Trophoblast cell (in vitro differentiated cells and primary cell): ENCODE measurements around the gene EOGT.

Experiments used
- DNase-seq, 2 donors: peaks; one replicate each; pipeline ENCODE4 v3.0.0-alpha.2; 2016
- H2AFZ ChIP-seq: 2 replicates; pipeline ENCODE4 v1.6.1; 2013; ENCODE audit warnings: low read length, moderate library complexity, mild to moderate bottlenecking; ENCODE audit not compliant: insufficient read depth, poor library complexity
- H2AK5ac ChIP-seq: 2 replicates; pipeline ENCODE4 v1.6.1; 2013; ENCODE audit warnings: mild to moderate bottlenecking, low read length
- H2BK120ac ChIP-seq: 2 replicates; pipeline ENCODE4 v1.6.1; 2013; ENCODE audit warnings: low read length, mild to moderate bottlenecking, moderate library complexity; ENCODE audit not compliant: insufficient read depth, poor library complexity
- H2BK12ac ChIP-seq: 2 replicates; pipeline ENCODE4 v1.6.1; 2013; ENCODE audit warnings: mild to moderate bottlenecking, low read length, moderate library complexity
- H2BK5ac ChIP-seq: 2 replicates; pipeline ENCODE4 v1.6.1; 2013; ENCODE audit warnings: low read length, low read depth, moderate library complexity, mild to moderate bottlenecking; ENCODE audit not compliant: poor library complexity
- H3K14ac ChIP-seq: 2 replicates; pipeline ENCODE4 v1.6.1; 2013; ENCODE audit warnings: mild to moderate bottlenecking, low read length
- H3K18ac ChIP-seq: 2 replicates; pipeline ENCODE4 v1.6.1; 2013; ENCODE audit warnings: mild to moderate bottlenecking, low read length
- H3K23ac ChIP-seq: 2 replicates; pipeline ENCODE4 v1.6.1; 2013; ENCODE audit warnings: low read length
- H3K27ac ChIP-seq: 2 replicates; pipeline ENCODE4 v1.5.1; 2013; ENCODE audit warnings: low read depth, mild to moderate bottlenecking, inconsistent platforms, low read length, moderate library complexity
- H3K27me3 ChIP-seq: 2 replicates; pipeline ENCODE4 v1.6.1; 2013; ENCODE audit warnings: inconsistent platforms, mild to moderate bottlenecking, low read length, moderate library complexity; ENCODE audit not compliant: insufficient read depth
- H3K36me3 ChIP-seq, 2 experiments: 1 replicate in 1 of 2; 2 replicates in 1 of 2; pipeline ENCODE4 v1.6.1; 2013; ENCODE audit warnings: low read length in 2 of 2, mild to moderate bottlenecking in 2 of 2, moderate library complexity in 1 of 2; ENCODE audit not compliant: insufficient read depth in 2 of 2, control insufficient read depth in 1 of 2
- H3K4ac ChIP-seq: 2 replicates; pipeline ENCODE4 v1.6.1; 2013; ENCODE audit warnings: low read depth, mild to moderate bottlenecking, low read length, moderate library complexity
- H3K4me1 ChIP-seq, 2 experiments: 1 replicate in 1 of 2; 2 replicates in 1 of 2; pipeline ENCODE4 v1.6.1; 2013; ENCODE audit warnings: low read length in 2 of 2, mild to moderate bottlenecking in 2 of 2, moderate library complexity in 1 of 2; ENCODE audit not compliant: insufficient read depth in 2 of 2, control insufficient read depth in 1 of 2
- H3K4me2 ChIP-seq: 2 replicates; pipeline ENCODE4 v1.6.1; 2013; ENCODE audit warnings: inconsistent platforms, mild to moderate bottlenecking, low read length, moderate library complexity
- H3K4me3 ChIP-seq: 2 replicates; pipeline ENCODE4 v1.5.1; 2013; ENCODE audit warnings: mild to moderate bottlenecking, low read depth, low read length, inconsistent platforms
- H3K79me1 ChIP-seq: one replicate; pipeline ENCODE4 v1.6.1; 2013; ENCODE audit warnings: low read length
- H3K79me2 ChIP-seq: 2 replicates; pipeline ENCODE4 v1.6.1; 2013; ENCODE audit warnings: low read length, mild to moderate bottlenecking; ENCODE audit not compliant: control insufficient read depth, insufficient read depth, poor library complexity
- H3K9ac ChIP-seq: 2 replicates; pipeline ENCODE4 v1.6.1; 2013; ENCODE audit warnings: mild to moderate bottlenecking, low read length
- H3K9me3 ChIP-seq: 2 replicates; pipeline ENCODE4 v1.6.1; 2013; ENCODE audit warnings: low read depth, mild to moderate bottlenecking, control low read depth, inconsistent platforms, low read length; ENCODE audit not compliant: insufficient read depth
- H4K12ac ChIP-seq: 2 replicates; pipeline ENCODE4 v1.6.1; 2013; ENCODE audit warnings: low read depth, mild to moderate bottlenecking, low read length, moderate library complexity
- H4K8ac ChIP-seq: 2 replicates; pipeline ENCODE4 v1.6.1; 2013; ENCODE audit warnings: low read depth, mild to moderate bottlenecking, low read length, moderate library complexity
- H4K91ac ChIP-seq: one replicate; pipeline ENCODE4 v1.6.1; 2013; ENCODE audit warnings: low read depth, mild to moderate bottlenecking, low read length, moderate library complexity
- WGBS: extraction: QIAGEN DNeasy Blood & Tissue Kit; methylation state at CpG from one replicate; pipeline ENCODE4 v1.1.7; 2013; ENCODE audit warnings: missing lambda C conversion rate; ENCODE audit not compliant: insufficient read length, insufficient coverage; ENCODE audit errors: extremely low coverage; 5-methylcytosine and 5-hydroxymethylcytosine counted together

Gene EOGT

DNA sequence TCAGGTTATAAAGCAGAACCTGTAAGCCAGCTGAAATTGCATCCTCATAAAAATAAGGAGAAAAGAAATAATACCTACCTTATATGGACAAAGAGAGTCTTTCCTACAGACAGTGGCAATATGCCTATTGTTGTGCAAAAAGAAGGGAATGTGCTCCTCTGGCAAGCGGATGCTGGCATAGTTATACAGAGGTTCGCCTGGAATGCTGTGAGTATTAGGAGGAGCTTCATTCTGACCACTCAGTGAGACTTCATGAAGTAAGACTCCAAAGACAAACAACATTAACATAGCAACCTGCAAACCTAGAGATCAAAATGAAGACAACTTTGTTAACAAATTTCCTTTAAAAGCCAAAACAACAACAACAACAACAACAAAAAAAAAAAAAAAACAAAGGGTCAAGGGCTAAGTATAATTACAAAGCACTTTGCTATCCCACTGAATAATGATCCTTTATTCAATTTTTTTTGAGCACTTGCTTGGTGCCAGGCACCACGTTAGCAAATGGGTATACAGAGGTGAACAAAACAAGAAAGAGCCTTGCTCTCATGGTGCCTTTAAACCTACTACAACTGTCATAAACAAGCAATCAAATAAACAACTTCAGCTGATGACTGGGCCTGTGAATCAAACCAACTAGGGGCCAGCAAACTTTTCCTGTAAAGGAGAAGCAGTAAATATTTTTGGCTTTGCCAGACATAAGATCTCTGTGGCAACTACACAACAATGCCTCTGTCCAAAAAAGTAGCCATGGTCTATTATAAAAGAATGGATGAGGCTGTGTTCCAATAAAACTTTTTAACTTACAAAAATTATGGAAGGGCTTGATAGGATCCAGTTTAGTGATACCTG lies 3.7 kb downstream of the EOGT start:
- Histone ChIP-seq H3K9me3 (no peaks in the 10 kb centered on the region), H3K4me2 (no peak overlapping the region), H3K4me1 (peaks cover 6 to 8% of the 10 kb centered on the region in 2 experiments), H4K8ac (no peak overlapping the region), H3K14ac (no peak overlapping the region), H3K4me3 (no peak overlapping the region), H3K4ac (no peak overlapping the region), H3K27me3 (no peaks in the 10 kb centered on the region), H3K79me1 (peaks cover 13% of the 10 kb centered on the region), H3K27ac (no peak overlapping the region), H3K23ac (no peak overlapping the region), H2BK5ac (no peak overlapping the region), H3K18ac (no peak overlapping the region), H4K12ac (no peak overlapping the region), H4K91ac (no peak overlapping the region), H3K79me2 (peaks cover 10% of the 10 kb centered on the region), H3K9ac (no peak overlapping the region), H2AFZ (no peak overlapping the region), H2AK5ac (no peak overlapping the region), H2BK120ac (no peak overlapping the region), H3K36me3 (peaks cover 2 to 8% of the 10 kb centered on the region in 2 experiments), H2BK12ac (no peak overlapping the region)
- no CpG with 5 or more reads among the region's 3 CpGs for WGBS
- DNase-seq = peak; percentile 67 to 84

DNA sequence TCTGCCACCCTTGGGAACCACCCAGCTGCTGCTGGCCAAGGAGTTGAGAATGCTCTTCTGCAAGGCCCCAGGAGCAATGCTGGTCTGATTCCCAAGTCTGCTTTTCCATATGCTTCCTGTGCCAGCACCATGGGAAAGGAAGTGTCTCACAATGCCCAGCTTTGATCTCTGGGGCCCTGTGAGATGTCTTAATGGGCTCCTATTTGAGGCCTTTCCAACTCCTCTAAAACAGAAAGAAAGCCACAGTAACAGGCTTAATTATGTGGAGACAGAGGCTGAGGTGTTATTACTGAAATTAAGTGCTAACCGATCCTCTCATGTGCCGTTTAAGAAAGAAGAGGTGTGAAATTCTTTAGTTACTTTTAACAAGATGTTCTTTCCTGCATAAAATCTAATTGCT lies 4.5 kb downstream of the EOGT start:
- Histone ChIP-seq H3K18ac (no peak overlapping the region), H2BK5ac (no peak overlapping the region), H3K4me1 (peaks cover 6 to 8% of the 10 kb centered on the region in 2 experiments), H2BK120ac (no peak overlapping the region), H3K14ac (no peak overlapping the region), H3K79me2 (peaks cover 10% of the 10 kb centered on the region), H2AK5ac (no peak overlapping the region), H2BK12ac (no peak overlapping the region), H3K23ac (no peak overlapping the region), H4K91ac (no peak overlapping the region), H2AFZ (no peak overlapping the region), H4K8ac (no peak overlapping the region), H4K12ac (no peak overlapping the region), H3K27me3 (no peaks in the 10 kb centered on the region), H3K79me1 (peaks cover 13% of the 10 kb centered on the region), H3K4ac (no peak overlapping the region), H3K4me3 (no peak overlapping the region), H3K4me2 (no peak overlapping the region), H3K9me3 (no peaks in the 10 kb centered on the region), H3K27ac (no peak overlapping the region), H3K36me3 (peaks cover 5 to 13% of the 10 kb centered on the region in 2 experiments), H3K9ac (no peak overlapping the region)
- no CpG with 5 or more reads among the region's 2 CpGs for WGBS
- no peak for DNase-seq

- Histone ChIP-seq H3K4ac (no peak overlapping the region), H3K9me3 (no peaks in the 10 kb centered on the region), H3K4me3 (no peak overlapping the region), H2AFZ (no peak overlapping the region), H3K4me2 (no peak overlapping the region), H4K8ac (no peak overlapping the region), H3K79me1 (no peaks in the 10 kb centered on the region), H2BK5ac (no peak overlapping the region), H4K12ac (no peak overlapping the region), H3K14ac (no peak overlapping the region), H2AK5ac (no peak overlapping the region), H3K27ac (no peak overlapping the region), H3K36me3 (peaks cover 11 to 17% of the 10 kb centered on the region in 2 experiments), H3K27me3 (no peaks in the 10 kb centered on the region), H3K18ac (no peak overlapping the region), H2BK120ac (no peak overlapping the region), H3K79me2 (no peaks in the 10 kb centered on the region), H3K23ac (no peak overlapping the region), H3K4me1 (no peaks in the 10 kb centered on the region), H4K91ac (no peak overlapping the region), H3K9ac (no peak overlapping the region), H2BK12ac (no peak overlapping the region)
- WGBS = no CpG with 5 or more reads among the region's 5 CpGs
- no peak for DNase-seq
These were observed 7.5 kb downstream of the EOGT start for GRCh38 chr3:69005791-69006482.

DNA sequence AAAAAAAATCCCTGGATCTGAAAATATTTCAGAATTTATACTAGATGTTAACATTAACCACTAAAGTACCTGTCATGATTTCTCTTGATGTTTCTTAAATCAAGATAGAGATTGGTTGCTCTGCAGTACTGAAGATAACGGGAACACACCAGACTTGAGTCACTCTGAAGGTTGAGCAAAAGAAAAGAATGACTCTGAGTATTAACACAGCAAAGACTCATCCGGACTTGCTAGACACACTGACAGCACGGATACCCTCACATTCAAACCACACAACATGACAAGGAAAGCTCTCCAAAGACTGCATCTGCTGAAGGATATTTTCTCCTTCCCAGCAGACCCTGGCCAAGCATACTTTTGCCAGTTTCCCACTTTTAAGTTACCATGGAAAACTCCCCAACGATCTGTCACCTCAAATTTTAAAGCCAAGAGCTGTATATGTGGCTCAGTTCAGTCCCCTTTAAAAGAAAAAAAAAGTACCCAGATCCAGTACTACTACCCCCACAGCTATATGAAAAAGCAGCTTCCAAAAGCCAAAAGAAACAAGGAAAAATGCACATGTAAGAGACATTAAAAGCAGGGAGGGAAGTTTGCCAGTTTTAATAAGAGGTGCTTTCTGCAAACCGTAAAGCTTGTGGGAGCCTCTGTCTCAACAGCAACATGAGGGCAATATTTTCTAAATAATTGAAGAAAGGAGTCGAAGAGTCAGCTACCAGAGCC lies 8.3 kb downstream of the EOGT start:
- no CpG with 5 or more reads among the region's 6 CpGs for WGBS
- Histone ChIP-seq H3K4ac (no peak overlapping the region), H3K18ac (no peak overlapping the region), H2AK5ac (no peak overlapping the region), H3K23ac (no peak overlapping the region), H3K9me3 (no peaks in the 10 kb centered on the region), H3K4me2 (no peak overlapping the region), H3K36me3 (peaks cover 11 to 17% of the 10 kb centered on the region in 2 experiments), H3K27ac (no peak overlapping the region), H2BK12ac (no peak overlapping the region), H4K8ac (no peak overlapping the region), H4K91ac (no peak overlapping the region), H3K79me1 (no peaks in the 10 kb centered on the region), H3K9ac (no peak overlapping the region), H2AFZ (no peak overlapping the region), H3K79me2 (no peaks in the 10 kb centered on the region), H2BK5ac (no peak overlapping the region), H3K27me3 (no peaks in the 10 kb centered on the region), H3K4me1 (no peaks in the 10 kb centered on the region), H3K14ac (no peak overlapping the region), H2BK120ac (no peak overlapping the region), H4K12ac (no peak overlapping the region), H3K4me3 (no peak overlapping the region)
- DNase-seq = no peak
